Hepatocyte (in vitro differentiated cells): ENCODE measurements around the gene HOXB13. TPM values are rescaled to one million over a fixed set of nuclear protein-coding genes. Genes with fewer than 3 reads are reported as not detected.

Source experiments
- DNase-seq: peaks from one replicate; pipeline ENCODE4 v3.0.0-alpha.2; 2016; ENCODE audit warnings: low spot score
- H2AFZ ChIP-seq: fragments of 200-600 bp; sonication (generic); 2 replicates; pipeline ENCODE4 v1.6.0; 2016; ENCODE audit warnings: antibody characterized with exemption, mild to moderate bottlenecking
- H3K27ac ChIP-seq: fragments of 200-600 bp; sonication (generic); 2 replicates; pipeline ENCODE4 v1.5.1; 2016; ENCODE audit warnings: mild to moderate bottlenecking
- H3K27me3 ChIP-seq: fragments of 200-600 bp; sonication (generic); 2 replicates; pipeline ENCODE4 v1.6.1; 2016
- H3K36me3 ChIP-seq: fragments of 200-600 bp; sonication (generic); replicated peaks from 2 replicates; pipeline ENCODE4 v1.5.1; 2016; ENCODE audit warnings: low read depth; ENCODE audit not compliant: insufficient read depth
- H3K4me1 ChIP-seq: fragments of 200-600 bp; sonication (generic); 2 replicates; pipeline ENCODE4 v1.5.1; 2016; ENCODE audit warnings: mild to moderate bottlenecking, moderate library complexity; ENCODE audit not compliant: insufficient read depth
- H3K4me2 ChIP-seq: fragments of 200-600 bp; sonication (generic); 2 replicates; pipeline ENCODE4 v1.6.0; 2016
- H3K4me3 ChIP-seq: fragments of 200-600 bp; sonication (generic); 2 replicates; pipeline ENCODE4 v1.5.1; 2016; ENCODE audit warnings: mild to moderate bottlenecking
- H3K79me2 ChIP-seq: fragments of 200-600 bp; sonication (generic); 2 replicates; pipeline ENCODE4 v1.6.0; 2017; ENCODE audit warnings: mild to moderate bottlenecking
- H3K9me2 ChIP-seq: fragments of 200-600 bp; sonication (generic); replicated peaks from 2 replicates; pipeline ENCODE4 v1.6.0; 2017; ENCODE audit warnings: mild to moderate bottlenecking; ENCODE audit not compliant: insufficient read depth
- H3K9me3 ChIP-seq: fragments of 200-600 bp; sonication (generic); 2 replicates; pipeline ENCODE4 v1.5.1; 2016; ENCODE audit warnings: low read depth, mild to moderate bottlenecking
- H4K20me1 ChIP-seq: fragments of 200-600 bp; sonication (generic); 2 replicates; pipeline ENCODE4 v1.6.0; 2016; ENCODE audit warnings: mild to moderate bottlenecking; ENCODE audit not compliant: insufficient read depth, poor library complexity, severe bottlenecking
- EZH2 ChIP-seq: fragments of 200-600 bp; sonication (generic); IDR thresholded peaks from 2 replicates; pipeline ENCODE4 v1.6.1; 2016; ENCODE audit warnings: antibody characterized with exemption, mild to moderate bottlenecking, borderline replicate concordance
- EZH2phosphoT487 ChIP-seq: fragments of 200-600 bp; sonication (generic); IDR thresholded peaks from one replicate; pipeline ENCODE4 v1.6.1; 2018; ENCODE audit warnings: antibody characterized with exemption, mild to moderate bottlenecking, low read depth, moderate library complexity; ENCODE audit not compliant: unreplicated experiment, severe bottlenecking
- WGBS: methylation state at CpG from one replicate; pipeline ENCODE4 v1.1.6; 2016; ENCODE audit warnings: low lambda C conversion rate; ENCODE audit errors: missing lambda C conversion rate; 5-methylcytosine and 5-hydroxymethylcytosine counted together
- polyA plus RNA-seq: library from polyadenylated mRNA; unstranded; fragments of >200 nt; fragmentation: Nextera tagmentation; extraction: Ambion mirVana; gene quantifications from 2 replicates; pipeline ENCODE4 v1.2.1, GENCODE V29; 2016
- total RNA-seq: library from RNA; depleted of rRNA; stranded (reverse); fragments of >200 nt; gene quantifications from 2 replicates; pipeline ENCODE4 v1.2.3, GENCODE V29; 2014
- TF ChIP-seq, protein P1 (sequence below): fragments of 200-600 bp; sonication (generic); IDR thresholded peaks from 2 replicates; pipeline ENCODE4 v1.5.1; 2016; ENCODE audit warnings: antibody characterized with exemption, mild to moderate bottlenecking; ENCODE audit not compliant: poor library complexity

Gene HOXB13
- total and polyA plus RNA-seq, 2 experiments from 2014 or later, result 0.13 to 0.28 TPM

DNA sequence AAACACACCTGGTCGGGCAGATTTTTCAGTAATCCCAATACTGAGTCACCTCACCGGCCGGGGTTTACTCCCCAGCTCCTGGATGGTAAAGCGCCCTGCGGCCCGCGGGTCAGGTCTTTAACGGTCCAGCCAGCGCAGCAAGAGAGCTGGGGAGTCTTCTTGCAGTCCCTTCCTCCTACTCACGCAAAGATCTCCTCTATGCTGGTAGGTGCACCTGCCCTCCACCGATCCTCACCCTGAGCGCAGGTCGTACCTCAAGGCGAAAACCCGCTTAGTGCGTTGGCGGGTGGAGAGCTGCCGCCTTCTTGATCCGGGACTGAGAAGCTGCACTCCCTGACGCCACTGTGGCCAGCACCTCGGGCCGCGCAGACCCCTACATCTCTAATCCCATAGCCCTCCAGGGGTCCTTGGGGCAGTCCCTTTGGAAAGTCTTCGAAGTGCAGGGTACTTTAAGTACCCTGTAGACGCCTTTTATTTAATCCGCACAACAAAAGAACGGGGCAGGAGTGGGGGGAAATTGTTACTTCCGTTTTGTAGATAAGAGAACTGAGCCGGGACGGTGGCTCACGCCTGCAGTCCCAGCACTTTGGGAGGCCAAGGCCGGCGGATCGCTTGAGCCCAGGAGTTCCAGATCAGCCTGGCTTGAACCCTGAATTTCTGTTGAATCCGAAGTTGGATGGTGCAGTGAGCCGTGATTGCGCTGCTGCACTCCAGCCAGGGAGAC is 10.4 kb upstream of the HOXB13 start:
- Histone ChIP-seq H3K36me3 (no peaks in the 10 kb centered on the region), H3K9me3 (no peaks in the 10 kb centered on the region), H4K20me1 (no peaks in the 10 kb centered on the region), H3K9me2 (no peaks in the 10 kb centered on the region), H3K4me3 (no peak overlapping the region), H3K27me3 (peaks cover 100% of the 10 kb centered on the region), H3K4me2 (no peak overlapping the region), H3K27ac (no peak overlapping the region), H3K79me2 (no peaks in the 10 kb centered on the region), H2AFZ (no peak overlapping the region), H3K4me1 (no peaks in the 10 kb centered on the region)
- peak; percentile 85 for TF ChIP-seq EZH2
- TF ChIP-seq, protein P1, sequence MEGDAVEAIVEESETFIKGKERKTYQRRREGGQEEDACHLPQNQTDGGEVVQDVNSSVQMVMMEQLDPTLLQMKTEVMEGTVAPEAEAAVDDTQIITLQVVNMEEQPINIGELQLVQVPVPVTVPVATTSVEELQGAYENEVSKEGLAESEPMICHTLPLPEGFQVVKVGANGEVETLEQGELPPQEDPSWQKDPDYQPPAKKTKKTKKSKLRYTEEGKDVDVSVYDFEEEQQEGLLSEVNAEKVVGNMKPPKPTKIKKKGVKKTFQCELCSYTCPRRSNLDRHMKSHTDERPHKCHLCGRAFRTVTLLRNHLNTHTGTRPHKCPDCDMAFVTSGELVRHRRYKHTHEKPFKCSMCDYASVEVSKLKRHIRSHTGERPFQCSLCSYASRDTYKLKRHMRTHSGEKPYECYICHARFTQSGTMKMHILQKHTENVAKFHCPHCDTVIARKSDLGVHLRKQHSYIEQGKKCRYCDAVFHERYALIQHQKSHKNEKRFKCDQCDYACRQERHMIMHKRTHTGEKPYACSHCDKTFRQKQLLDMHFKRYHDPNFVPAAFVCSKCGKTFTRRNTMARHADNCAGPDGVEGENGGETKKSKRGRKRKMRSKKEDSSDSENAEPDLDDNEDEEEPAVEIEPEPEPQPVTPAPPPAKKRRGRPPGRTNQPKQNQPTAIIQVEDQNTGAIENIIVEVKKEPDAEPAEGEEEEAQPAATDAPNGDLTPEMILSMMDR, result no peak
- DNase-seq, result no peak
- 4% methylated on average over 37 of the region's 37 CpGs for WGBS

DNA sequence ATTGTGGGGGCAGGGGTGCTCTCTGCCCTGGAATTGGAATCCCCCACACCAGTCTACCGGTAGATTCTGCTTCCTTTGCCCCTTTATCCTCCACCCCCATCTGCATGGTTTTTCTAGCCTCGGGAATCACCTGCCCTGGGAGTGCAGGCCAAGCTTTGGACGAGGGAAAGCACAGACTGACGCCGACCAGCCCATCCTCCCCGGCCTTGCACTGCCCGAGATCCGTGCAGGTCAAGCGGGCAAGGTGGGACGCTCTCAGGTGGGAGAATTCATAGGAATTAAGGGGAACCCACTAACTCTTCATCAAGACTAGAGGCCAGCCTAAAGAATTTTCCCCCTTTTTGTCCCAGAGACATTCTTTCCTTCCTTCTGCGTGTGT is 9.9 kb upstream of the HOXB13 start:
- DNase-seq, result no peak
- Histone ChIP-seq H3K4me2 (no peak overlapping the region), H3K36me3 (no peaks in the 10 kb centered on the region), H3K9me3 (no peaks in the 10 kb centered on the region), H3K27ac (no peak overlapping the region), H4K20me1 (no peaks in the 10 kb centered on the region), H3K79me2 (no peaks in the 10 kb centered on the region), H3K27me3 (peaks cover 100% of the 10 kb centered on the region), H3K4me1 (no peaks in the 10 kb centered on the region), H2AFZ (no peak overlapping the region), H3K4me3 (no peak overlapping the region), H3K9me2 (no peaks in the 10 kb centered on the region)
- no peak for TF ChIP-seq EZH2phosphoT487
- TF ChIP-seq, protein P1, result no peak
- 8% methylated on average over 11 of the region's 11 CpGs for WGBS

DNA sequence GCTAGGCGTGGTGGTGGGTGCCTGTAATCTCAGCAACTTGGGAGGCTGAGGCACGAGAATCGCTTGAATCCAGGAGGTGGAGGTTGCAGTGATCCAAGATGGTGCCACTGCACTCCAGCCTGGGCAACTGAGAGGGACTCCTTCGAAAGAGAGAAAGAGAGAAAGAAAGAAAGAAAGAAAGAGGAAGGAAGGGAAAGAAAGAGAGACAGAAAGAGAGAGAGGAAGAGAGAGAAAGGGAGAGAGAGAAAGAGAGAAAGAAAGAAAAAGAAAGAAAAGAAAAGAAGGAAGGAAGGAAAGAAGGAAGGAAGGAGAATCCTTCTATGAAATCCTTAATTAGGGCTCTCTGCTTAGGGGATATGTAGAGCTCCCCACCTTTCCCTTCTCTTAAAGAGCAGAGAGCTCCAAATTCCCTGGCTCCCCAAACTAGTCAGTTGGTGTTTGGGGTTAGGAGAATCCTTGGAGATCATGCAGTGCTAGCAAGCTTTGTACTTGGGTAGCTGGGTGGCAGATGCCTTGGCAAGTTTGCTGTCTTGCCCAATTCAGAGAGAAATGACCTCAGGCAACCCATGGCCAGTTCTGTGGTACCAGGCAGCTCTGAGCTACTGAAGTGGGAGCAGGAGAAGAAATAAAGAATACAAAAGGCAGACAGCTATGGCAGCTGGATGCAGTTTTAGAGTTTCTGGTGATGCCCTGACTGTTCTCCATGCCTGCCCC is 8.9 kb upstream of the HOXB13 start:
- Histone ChIP-seq H3K9me3 (no peaks in the 10 kb centered on the region), H3K79me2 (no peaks in the 10 kb centered on the region), H3K4me1 (peaks cover 6% of the 10 kb centered on the region), H3K4me2 (no peak overlapping the region), H4K20me1 (no peaks in the 10 kb centered on the region), H3K36me3 (no peaks in the 10 kb centered on the region), H3K27me3 (peaks cover 100% of the 10 kb centered on the region), H3K27ac (no peak overlapping the region), H2AFZ (no peak overlapping the region), H3K9me2 (no peaks in the 10 kb centered on the region), H3K4me3 (no peak overlapping the region)
- TF ChIP-seq, protein P1, result no peak
- TF ChIP-seq EZH2phosphoT487 (no peak), EZH2 (no peak)
- WGBS, result 80% methylated on average over 4 of the region's 4 CpGs
- DNase-seq, result no peak
